NB4 (cell line): ENCODE results near the gene RUNX3.

Experiments
- DNase-seq: peaks from one replicate; pipeline ENCODE4 v3.0.0; 2010; ENCODE audit warnings: low read depth
- H3K4me3 ChIP-seq: one replicate; pipeline ENCODE4 v1.5.1; 2011; ENCODE audit warnings: mild to moderate bottlenecking, low read depth, low read length, moderate library complexity
- MAX ChIP-seq: IDR thresholded peaks from 2 replicates; pipeline ENCODE4 v1.6.1; 2011; ENCODE audit warnings: low read depth, low read length
- MYC ChIP-seq: IDR thresholded peaks from 2 replicates; pipeline ENCODE4 v1.6.1; 2011; ENCODE audit warnings: low read depth, low read length
- POLR2A ChIP-seq: IDR thresholded peaks from 2 replicates; pipeline ENCODE4 v1.6.1; 2011; ENCODE audit warnings: mild to moderate bottlenecking; ENCODE audit not compliant: insufficient read length; ENCODE audit errors: extremely low read depth
- TF ChIP-seq, protein P1 (sequence below): IDR thresholded peaks from one replicate; pipeline ENCODE4 v1.5.1; 2012; ENCODE audit warnings: low read depth, low read length

RUNX3 gene

DNA sequence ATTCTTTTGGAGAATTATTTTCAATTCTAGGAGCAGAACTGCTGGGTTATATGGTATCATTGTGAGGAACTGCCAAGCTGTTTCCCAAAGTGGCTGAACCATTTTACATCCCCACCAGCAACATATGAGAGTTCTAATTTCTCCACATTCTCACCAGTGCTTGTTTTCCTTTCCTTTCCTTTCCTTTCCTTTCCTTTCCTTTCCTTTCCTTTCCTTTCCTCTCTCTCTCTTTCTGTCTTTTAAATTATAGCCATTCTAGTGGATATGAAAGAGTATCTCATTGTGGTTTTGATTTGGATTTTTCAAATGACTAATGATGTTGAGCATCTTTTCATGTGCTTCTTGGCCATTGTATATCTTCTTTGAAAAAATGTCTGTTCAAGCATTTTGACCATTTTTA is 45.3 kb downstream of the RUNX3 start:
- no peak for DNase-seq
- no peak overlapping the region for H3K4me3 ChIP-seq
- TF ChIP-seq, protein P1, sequence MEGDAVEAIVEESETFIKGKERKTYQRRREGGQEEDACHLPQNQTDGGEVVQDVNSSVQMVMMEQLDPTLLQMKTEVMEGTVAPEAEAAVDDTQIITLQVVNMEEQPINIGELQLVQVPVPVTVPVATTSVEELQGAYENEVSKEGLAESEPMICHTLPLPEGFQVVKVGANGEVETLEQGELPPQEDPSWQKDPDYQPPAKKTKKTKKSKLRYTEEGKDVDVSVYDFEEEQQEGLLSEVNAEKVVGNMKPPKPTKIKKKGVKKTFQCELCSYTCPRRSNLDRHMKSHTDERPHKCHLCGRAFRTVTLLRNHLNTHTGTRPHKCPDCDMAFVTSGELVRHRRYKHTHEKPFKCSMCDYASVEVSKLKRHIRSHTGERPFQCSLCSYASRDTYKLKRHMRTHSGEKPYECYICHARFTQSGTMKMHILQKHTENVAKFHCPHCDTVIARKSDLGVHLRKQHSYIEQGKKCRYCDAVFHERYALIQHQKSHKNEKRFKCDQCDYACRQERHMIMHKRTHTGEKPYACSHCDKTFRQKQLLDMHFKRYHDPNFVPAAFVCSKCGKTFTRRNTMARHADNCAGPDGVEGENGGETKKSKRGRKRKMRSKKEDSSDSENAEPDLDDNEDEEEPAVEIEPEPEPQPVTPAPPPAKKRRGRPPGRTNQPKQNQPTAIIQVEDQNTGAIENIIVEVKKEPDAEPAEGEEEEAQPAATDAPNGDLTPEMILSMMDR = no peak
- TF ChIP-seq POLR2A (no peak), MYC (no peak), MAX (no peak)

- TF ChIP-seq MAX = no peak
- TF ChIP-seq, protein P1 = no peak
- no peak for TF ChIP-seq MYC
- TF ChIP-seq POLR2A = no peak
- no peak for DNase-seq
- no peak overlapping the region for H3K4me3 ChIP-seq
Observed at GRCh38 chr1:24881034-24881433, 49.0 kb downstream of the RUNX3 start.

- TF ChIP-seq, protein P1 = no peak
- TF ChIP-seq POLR2A (no peak), MYC (no peak)
- no peak for DNase-seq
- no peak overlapping the region for H3K4me3 ChIP-seq
Observed at GRCh38 chr1:24878775-24879742, 51.0 kb downstream of the RUNX3 start.

- TF ChIP-seq POLR2A (no peak), MAX (no peak), MYC (no peak)
- TF ChIP-seq, protein P1 = no peak
- H3K4me3 ChIP-seq = no peak overlapping the region
- no peak for DNase-seq
Observed at GRCh38 chr1:24878045-24878444, 52.0 kb downstream of the RUNX3 start.

GRCh38 chr1:24875991-24876506 is 54.0 kb downstream of the RUNX3 start:
- no peak for DNase-seq
- TF ChIP-seq MAX (no peak), MYC (no peak), POLR2A (no peak)
- TF ChIP-seq, protein P1 = no peak
- H3K4me3 ChIP-seq = no peak overlapping the region
